ENCODE measurements around the gene MRAS.

Gene MRAS

DNA sequence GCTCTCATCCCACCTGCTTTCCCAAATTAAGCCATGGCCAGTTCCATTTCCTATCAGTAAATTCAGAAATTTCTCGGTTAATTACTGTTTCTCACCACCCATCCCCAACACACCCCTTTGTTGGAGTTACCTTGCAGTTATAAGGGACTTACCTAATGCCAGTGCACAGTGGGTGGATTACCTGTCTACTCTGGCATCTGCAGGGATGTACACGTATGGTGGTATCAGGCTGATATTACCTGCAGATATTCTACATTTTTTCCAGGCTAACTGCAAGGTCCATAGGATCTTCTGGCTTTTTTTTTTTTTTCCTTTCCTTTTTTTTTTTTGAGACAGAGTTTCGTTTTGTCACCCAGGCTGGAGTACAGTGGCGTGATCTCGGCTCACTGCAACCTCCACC, 7.9 kb upstream of the MRAS start:
- Histone ChIP-seq H2AFZ (ENCODE audit: low read depth) (no peak overlapping the region), H3K4me2 (no peak overlapping the region), H3K9ac (no peak overlapping the region), H3K27me3 (ENCODE audit: insufficient read depth, low read depth) (no peaks in the 10 kb centered on the region), H4K20me1 (ENCODE audit: insufficient read depth) (no peaks in the 10 kb centered on the region), H3K36me3 (ENCODE audit: insufficient read depth) (no peaks in the 10 kb centered on the region), H3K4me3 (IDR thresholded peaks at IDR 0.05; ENCODE audit: insufficient read depth, low read depth, low read length) (no peak overlapping the region), H3K27ac (no peak overlapping the region), H3K79me2 (ENCODE audit: insufficient read depth, low read depth) (no peaks in the 10 kb centered on the region), H3K4me1 (ENCODE audit: low read depth, poor library complexity, severe bottlenecking) (no peaks in the 10 kb centered on the region)
- no peak for TF ChIP-seq CTCF (conservative IDR thresholded peaks at IDR 0.05; ENCODE audit: low read depth, low read length)

DNA sequence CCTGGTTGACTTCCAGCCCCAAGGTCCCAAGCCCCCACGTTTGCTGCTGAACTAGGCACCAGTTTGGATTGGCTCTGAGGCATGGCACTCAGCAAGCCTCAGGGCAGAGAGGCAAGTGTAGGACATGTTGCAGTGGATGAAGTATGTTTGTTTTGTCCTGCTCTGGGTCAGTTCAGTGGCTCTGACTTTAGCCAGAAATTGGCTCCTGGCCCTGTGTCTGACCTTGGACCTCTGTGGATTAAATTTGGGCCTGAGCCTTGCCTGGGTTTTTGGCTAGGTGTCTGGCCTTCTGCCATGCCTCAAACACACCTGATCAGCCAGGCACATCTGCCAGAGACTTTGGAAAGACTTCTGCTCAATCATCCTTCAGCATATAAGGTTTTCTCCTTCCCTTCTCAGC, 3.6 kb upstream of the MRAS start:
- Histone ChIP-seq H3K36me3 (ENCODE audit: insufficient read depth) (no peaks in the 10 kb centered on the region), H3K79me2 (ENCODE audit: insufficient read depth, low read depth) (no peaks in the 10 kb centered on the region), H2AFZ (ENCODE audit: low read depth) (no peak overlapping the region), H3K27ac (no peak overlapping the region), H3K27me3 (ENCODE audit: insufficient read depth, low read depth) (peaks cover 6% of the 10 kb centered on the region; the same call in 1 of the 2 replicates), H3K4me1 (ENCODE audit: low read depth, poor library complexity, severe bottlenecking) (no peaks in the 10 kb centered on the region), H3K9ac (no peak overlapping the region), H3K4me2 (no peak overlapping the region), H3K4me3 (IDR thresholded peaks at IDR 0.05; ENCODE audit: insufficient read depth, low read depth, low read length) (no peak overlapping the region), H4K20me1 (ENCODE audit: insufficient read depth) (no peaks in the 10 kb centered on the region)
- no peak for TF ChIP-seq CTCF (conservative IDR thresholded peaks at IDR 0.05; ENCODE audit: low read depth, low read length)

- peak overlapping the region; percentile 17; the same call in 1 of the 2 replicates for H3K9ac ChIP-seq
- H3K36me3 ChIP-seq (ENCODE audit: insufficient read depth), result no peaks in the 10 kb centered on the region
- H4K20me1 ChIP-seq (ENCODE audit: insufficient read depth), result no peaks in the 10 kb centered on the region
- no peak overlapping the region for H3K4me3 ChIP-seq (IDR thresholded peaks at IDR 0.05; ENCODE audit: insufficient read depth, low read depth, low read length)
- H3K79me2 ChIP-seq (ENCODE audit: insufficient read depth, low read depth), result no peaks in the 10 kb centered on the region
- peak overlapping the region; percentile 91 for H2AFZ ChIP-seq (ENCODE audit: low read depth)
- peak overlapping the region; percentile 59 for H3K4me2 ChIP-seq
- no peak for TF ChIP-seq CTCF (conservative IDR thresholded peaks at IDR 0.05; ENCODE audit: low read depth, low read length)
- H3K27ac ChIP-seq, result no peak overlapping the region
- H3K4me1 ChIP-seq (ENCODE audit: low read depth, poor library complexity, severe bottlenecking), result no peaks in the 10 kb centered on the region
- peaks cover 6% of the 10 kb centered on the region; the same call in 1 of the 2 replicates for H3K27me3 ChIP-seq (ENCODE audit: insufficient read depth, low read depth)
These were observed 668 bp downstream of the MRAS start for GRCh38 chr3:138348754-138349739.

GRCh38 chr3:138349926-138350665, 1.7 kb downstream of the MRAS start:
- Histone ChIP-seq H3K4me3 (IDR thresholded peaks at IDR 0.05; ENCODE audit: insufficient read depth, low read depth, low read length) (no peak overlapping the region), H3K27ac (no peak overlapping the region), H3K79me2 (ENCODE audit: insufficient read depth, low read depth) (no peaks in the 10 kb centered on the region), H3K4me1 (ENCODE audit: low read depth, poor library complexity, severe bottlenecking) (no peaks in the 10 kb centered on the region), H2AFZ (ENCODE audit: low read depth) (no peak overlapping the region), H3K9ac (no peak overlapping the region), H3K4me2 (no peak overlapping the region), H3K36me3 (ENCODE audit: insufficient read depth) (no peaks in the 10 kb centered on the region), H3K27me3 (ENCODE audit: insufficient read depth, low read depth) (peaks cover 6% of the 10 kb centered on the region; the same call in 1 of the 2 replicates), H4K20me1 (ENCODE audit: insufficient read depth) (no peaks in the 10 kb centered on the region)
- no peak for TF ChIP-seq CTCF (conservative IDR thresholded peaks at IDR 0.05; ENCODE audit: low read depth, low read length)

Measured in KMS-11 (cell line).